Stimulated activated CD8-positive, alpha-beta memory T cell treated with anti-CD3 and anti-CD28 coated beads, Interleukin-7, amount 100 ng/mL, for 24 hours (primary cell): ENCODE data around the gene WDR72.
"Not testable (repeated sequence)": the region's sequence is repeated elsewhere in the genome, so short reads cannot be mapped to it uniquely, and the experiment has no call there.

Source experiments
- DNase-seq: peaks from one replicate; pipeline ENCODE4 v3.0.0-alpha.2; 2020; ENCODE audit warnings: low read depth

Gene WDR72

DNA sequence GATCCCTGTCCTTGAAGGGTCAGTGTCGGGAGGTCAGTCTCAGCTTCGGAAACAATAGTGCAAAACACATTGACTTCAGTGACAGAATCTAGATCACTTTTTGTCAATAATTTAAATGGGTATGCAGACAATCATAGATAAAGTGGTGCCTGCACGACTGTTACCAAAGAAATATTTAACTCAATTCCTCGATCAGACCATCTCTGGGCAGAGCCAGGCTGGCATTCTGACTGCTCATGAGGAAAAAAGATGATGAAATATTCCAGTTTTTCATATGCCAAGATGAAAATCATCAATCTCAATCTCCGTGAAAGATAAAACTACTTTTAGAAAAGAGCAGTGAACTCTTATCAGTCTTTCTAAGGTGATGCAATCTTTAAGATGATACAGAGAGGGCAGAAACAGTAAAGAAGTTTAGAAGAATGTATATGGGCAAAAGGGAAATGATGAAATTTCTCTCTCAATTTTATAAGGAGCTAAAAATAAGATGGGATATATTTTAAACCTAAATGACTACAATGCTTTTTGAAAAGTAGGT lies 169.9 kb downstream of the WDR72 start:
- DNase-seq = no peak

- DNase-seq = no peak
Measured at GRCh38 chr15:53588773-53589172, 170.7 kb downstream of the WDR72 start.

- no peak for DNase-seq
Measured at GRCh38 chr15:53586799-53587198, 172.7 kb downstream of the WDR72 start.

GRCh38 chr15:53581513-53581912 lies 177.9 kb downstream of the WDR72 start:
- no peak for DNase-seq

DNA sequence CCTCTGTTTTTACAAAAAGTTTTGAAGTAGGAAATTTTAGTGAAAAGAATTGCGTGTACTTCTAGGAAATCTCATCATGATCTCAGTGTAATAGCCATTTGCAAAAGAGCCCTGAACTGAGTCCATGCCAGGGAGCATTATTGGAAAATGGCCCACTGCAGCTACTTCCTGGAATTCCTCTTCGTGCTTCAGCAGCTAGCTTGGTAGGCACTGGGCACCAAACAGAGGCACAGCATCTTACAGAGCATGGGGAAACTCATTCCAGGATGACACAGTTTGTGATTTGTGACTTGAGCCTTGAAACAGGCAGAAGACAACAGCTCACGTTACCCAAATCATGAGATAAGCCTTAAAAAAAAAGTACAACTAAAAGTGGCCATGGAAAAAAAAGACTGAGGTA lies 179.1 kb downstream of the WDR72 start:
- no peak for DNase-seq

GRCh38 chr15:53576841-53577240 lies 182.6 kb downstream of the WDR72 start:
- DNase-seq = no peak

DNA sequence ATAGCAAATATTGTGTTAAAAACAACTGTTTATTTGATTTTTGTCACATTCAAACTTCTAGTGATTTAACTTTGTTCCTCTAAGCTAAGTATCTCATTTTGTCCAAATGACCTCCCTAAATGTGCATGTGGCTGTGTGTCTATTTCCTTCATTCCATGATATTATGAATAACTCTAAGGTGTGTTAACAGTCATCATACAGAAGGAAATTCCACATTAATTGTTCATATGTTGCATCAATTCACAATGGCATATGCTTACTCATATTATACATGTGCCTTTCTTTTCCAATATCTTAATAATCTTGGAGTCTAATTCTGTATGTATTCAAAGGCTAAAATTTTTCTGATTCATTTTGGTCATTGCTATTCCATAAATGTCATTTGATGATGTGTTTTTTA lies 186.4 kb downstream of the WDR72 start:
- DNase-seq = no peak

DNA sequence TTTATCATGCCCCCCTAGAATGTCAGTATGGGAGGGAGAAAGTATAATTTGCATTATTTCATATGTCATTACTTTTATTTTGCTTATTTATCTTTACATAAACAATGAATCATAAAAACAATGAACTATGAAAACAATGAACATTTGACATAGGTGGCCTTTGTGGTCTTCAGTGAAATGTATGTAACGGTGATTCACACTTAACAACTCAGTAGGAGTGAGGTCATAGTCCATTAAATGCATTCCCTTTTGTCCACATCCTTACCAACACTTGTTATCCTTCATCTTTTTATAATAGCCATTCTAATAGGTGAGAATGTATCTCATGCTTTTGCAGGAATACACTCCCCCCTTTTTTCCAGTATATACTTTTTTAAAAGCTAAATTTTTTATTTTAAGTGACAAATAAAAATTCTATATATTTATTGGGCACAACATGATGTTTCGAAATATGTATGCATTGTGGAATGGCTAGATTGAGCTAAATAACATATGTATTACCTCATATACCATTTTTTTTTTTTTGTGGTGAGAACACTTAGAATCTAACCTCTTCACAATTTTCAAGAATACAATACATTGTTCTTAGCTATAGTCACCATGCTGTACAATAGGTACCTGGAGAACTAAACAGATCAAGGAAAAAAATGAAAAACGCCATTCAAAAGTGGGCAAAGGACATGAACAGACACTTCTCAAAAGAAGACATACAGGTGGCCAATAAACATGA lies 189.5 kb downstream of the WDR72 start:
- DNase-seq = no peak

DNA sequence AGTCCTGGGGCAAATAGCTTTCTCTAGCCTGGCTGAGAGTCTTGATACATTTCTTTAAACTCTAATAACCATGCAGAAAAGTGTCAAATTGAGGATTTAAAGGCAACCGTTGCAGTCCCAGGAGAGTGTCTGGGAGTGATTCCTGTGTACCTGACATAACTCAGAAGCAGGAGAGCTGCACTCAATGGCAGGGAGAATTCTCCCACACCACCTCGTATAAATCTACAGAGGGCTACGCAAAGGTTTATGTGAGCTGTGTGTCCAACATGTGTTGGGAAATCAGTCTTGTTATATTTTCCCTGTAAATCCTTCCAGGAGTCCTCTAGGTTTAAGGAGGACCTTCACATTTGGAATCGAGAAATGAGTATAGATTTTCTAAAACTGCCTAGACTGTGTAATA lies 192.6 kb downstream of the WDR72 start:
- DNase-seq = no peak

GRCh38 chr15:53565721-53566120 lies 193.7 kb downstream of the WDR72 start:
- no peak for DNase-seq

- no peak for DNase-seq
Measured at GRCh38 chr15:53564647-53565046, 194.8 kb downstream of the WDR72 start.

GRCh38 chr15:53563627-53564026 lies 195.8 kb downstream of the WDR72 start:
- no peak for DNase-seq

GRCh38 chr15:53559364-53560277 lies 199.8 kb downstream of the WDR72 start:
- DNase-seq = no peak

GRCh38 chr15:53558384-53558783 lies 201.1 kb downstream of the WDR72 start:
- no peak for DNase-seq

DNA sequence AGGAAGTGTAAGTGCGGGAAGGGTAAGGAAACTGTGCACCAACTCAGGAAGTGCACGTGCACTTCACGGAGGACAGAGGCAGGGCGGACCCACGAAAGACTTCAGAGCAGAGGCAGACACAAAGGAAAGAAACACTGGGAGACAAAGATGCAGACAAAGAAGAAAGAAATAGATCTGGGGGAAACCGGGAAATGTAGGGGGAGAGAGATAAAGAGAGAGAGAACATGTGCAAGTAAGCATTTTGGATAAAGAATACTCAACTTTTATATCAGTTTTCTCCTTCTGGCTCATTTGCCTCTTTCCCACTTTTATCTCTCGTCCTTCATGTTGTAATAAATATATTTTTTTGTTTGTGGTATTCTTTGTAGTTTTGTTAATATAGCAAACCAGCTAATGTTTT lies 204.2 kb downstream of the WDR72 start:
- DNase-seq = no peak

DNA sequence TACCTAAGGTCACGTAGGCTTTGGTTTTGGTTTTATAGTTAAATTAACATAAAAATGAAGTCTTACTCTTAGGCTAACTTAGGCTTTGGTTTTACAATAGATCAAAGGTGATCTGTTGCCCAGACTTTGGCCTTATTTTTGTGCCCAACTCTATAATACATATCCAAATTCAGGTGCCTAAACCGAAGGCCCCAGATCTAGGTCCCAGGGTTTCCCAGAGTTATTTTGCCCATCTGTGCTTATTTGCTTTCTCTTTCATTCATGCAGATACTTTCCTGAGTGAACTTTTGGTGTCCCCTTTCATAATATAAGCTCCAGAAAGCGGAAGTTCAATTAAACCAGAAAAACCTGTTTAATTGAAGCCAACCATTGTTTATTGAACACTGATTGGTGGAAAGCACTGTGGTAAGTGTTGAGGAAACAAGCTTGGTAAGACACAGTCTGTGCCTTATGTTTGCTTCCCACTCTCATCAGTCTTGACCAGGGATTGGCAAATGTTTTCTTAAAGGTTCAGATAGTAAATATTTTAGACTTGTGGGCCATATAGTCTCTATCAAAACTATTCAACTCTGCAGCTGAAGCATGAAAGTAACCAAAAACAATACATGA lies 209.7 kb downstream of the WDR72 start:
- no peak for DNase-seq

GRCh38 chr15:53548236-53548635 lies 211.2 kb downstream of the WDR72 start:
- no peak for DNase-seq

DNA sequence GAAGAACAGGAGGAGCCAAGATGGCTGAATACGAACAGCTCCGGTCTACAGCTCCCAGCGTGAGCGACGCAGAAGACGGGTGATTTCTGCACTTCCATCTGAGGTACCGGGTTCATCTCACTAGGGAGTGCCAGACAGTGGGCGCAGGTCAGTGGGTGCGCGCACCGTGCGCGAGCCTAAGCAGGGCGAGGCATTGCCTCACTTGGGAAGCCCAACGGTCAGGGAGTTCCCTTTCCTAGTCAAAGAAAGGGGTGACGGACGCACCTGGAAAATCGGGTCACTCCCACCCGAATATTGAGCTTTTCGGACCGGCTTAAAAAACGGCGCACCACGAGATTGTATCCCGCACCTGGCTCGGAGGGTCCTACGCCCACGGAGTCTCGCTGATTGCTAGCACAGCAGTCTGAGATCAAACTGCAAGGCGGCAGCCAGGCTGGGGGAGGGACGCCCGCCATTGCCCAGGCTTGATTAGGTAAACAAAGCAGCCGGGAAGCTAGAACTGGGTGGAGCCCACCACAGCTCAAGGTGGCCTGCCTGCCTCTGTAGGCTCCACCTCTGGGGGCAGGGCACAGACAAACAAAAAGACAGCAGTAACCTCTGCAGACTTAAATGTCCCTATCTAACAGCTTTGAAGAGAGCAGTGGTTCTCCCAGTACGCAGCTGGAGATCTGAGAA lies 218.7 kb downstream of the WDR72 start:
- not testable (repeated sequence) for DNase-seq

- no peak for DNase-seq
Measured at GRCh38 chr15:53539878-53540277, 219.6 kb downstream of the WDR72 start.

DNA sequence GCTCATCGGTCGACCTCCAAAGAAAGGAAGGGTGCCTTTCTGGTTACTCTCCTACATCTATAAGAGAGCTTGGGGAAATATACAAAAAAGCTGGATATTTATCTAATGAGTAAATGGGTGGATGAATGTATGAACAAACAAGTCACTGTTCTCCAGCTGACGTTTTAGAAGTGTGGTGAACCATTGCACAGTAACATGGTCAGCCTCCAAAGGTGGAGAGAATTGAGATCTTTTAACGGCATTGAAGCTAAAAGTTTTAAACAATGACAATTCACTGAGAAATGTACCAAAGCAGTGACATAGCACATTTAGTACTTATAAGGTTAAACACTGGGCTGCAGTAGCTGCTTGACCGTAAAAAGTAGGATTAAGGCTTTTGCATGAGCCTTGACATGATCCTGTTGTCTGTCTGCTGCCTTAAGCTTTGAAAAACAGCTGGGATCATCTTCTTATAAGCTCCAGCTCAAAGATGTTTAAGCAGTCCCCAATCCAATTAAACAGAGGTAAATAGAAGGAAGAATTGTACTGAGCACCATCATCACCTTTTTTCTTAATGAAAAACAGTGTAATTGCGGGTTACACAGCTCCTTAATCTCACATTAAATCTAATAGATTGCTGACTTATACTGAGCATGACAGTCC lies 222.9 kb downstream of the WDR72 start:
- no peak for DNase-seq

DNA sequence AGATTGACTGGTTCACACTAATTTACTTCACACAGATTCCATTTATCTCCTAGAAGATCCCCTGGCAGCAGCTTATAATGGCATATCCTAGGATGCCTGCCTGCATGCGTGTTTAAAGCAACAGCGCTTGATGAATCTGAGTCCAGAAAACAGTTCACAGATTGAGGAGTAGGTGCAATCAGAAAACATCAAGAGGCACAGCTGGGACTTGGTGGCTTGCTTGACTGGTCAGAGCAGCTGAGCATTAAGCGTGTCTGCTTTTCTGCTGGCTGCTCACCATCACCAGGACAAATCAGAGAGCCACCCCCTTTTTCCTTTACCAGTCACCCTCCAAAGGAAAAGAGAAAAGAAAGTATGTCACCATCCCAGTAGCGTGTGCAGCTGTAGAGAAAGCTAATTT lies 223.6 kb downstream of the WDR72 start:
- DNase-seq = no peak
